Subcutaneous abdominal adipose tissue (tissue), 5 donors: Measurements from ENCODE around the gene IFNL4.
"Not testable (repeated sequence)": the region's sequence is repeated elsewhere in the genome, so short reads cannot be mapped to it uniquely, and the experiment has no call there.

Experiments used
- H3K27ac ChIP-seq: one replicate; pipeline ENCODE4 v1.7.0; 2013; ENCODE audit warnings: low read depth, mild to moderate bottlenecking, inconsistent platforms, low read length, moderate library complexity
- H3K27me3 ChIP-seq, 5 donors: one replicate each; pipeline ENCODE4 v1.7.0; 2013; ENCODE audit warnings: low read length in 5 of 5, inconsistent platforms in 1 of 5; ENCODE audit not compliant: control insufficient read depth in 5 of 5, insufficient read depth in 4 of 5
- H3K36me3 ChIP-seq, 5 donors: one replicate each; pipeline ENCODE4 v1.7.0; 2013; ENCODE audit warnings: low read length in 5 of 5; ENCODE audit not compliant: control insufficient read depth in 5 of 5, insufficient read depth in 5 of 5
- H3K4me1 ChIP-seq, 5 donors: one replicate each; pipeline ENCODE4 v1.7.0; 2013; ENCODE audit warnings: low read length in 5 of 5, mild to moderate bottlenecking in 3 of 5, moderate library complexity in 1 of 5; ENCODE audit not compliant: control insufficient read depth in 5 of 5, insufficient read depth in 5 of 5
- H3K4me3 ChIP-seq, 5 donors: one replicate each; pipeline ENCODE4 v1.7.0; 2013; ENCODE audit warnings: low read length in 5 of 5, low read depth in 1 of 5
- H3K9ac ChIP-seq, 5 donors: one replicate each; pipeline ENCODE4 v1.7.0; 2013; ENCODE audit warnings: low read length in 5 of 5, mild to moderate bottlenecking in 4 of 5, moderate library complexity in 3 of 5
- H3K9me3 ChIP-seq, 5 donors: one replicate each; pipeline ENCODE4 v1.7.0; 2013; ENCODE audit warnings: low read length in 5 of 5; ENCODE audit not compliant: control insufficient read depth in 5 of 5
- donor health status: healthy.
- donor health status: healthy.
- donor health status: healthy.
- donor health status: healthy.
- donor health status: healthy.

Gene IFNL4

DNA sequence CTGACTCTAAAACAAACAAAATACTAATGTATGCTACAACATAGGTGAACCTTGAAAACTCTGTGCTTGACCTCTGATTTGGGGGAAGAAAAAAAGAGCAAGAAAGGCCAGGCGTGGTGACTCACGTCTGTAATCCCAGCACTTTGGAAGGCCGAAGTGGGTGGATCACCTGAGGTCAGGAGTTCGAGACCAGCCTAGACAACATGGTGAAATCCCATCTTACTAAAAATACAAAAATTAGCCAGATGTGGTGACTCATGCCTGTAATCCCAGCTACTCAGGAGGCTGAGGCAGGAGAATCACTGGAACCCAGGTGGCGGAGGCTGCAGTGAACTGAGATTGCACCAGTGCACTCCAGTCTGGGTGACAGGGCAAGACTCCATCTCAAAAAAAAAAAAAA is 25.2 kb upstream of the IFNL4 start:
- H3K9me3 ChIP-seq, H3K4me3 ChIP-seq: not testable (repeated sequence)

DNA sequence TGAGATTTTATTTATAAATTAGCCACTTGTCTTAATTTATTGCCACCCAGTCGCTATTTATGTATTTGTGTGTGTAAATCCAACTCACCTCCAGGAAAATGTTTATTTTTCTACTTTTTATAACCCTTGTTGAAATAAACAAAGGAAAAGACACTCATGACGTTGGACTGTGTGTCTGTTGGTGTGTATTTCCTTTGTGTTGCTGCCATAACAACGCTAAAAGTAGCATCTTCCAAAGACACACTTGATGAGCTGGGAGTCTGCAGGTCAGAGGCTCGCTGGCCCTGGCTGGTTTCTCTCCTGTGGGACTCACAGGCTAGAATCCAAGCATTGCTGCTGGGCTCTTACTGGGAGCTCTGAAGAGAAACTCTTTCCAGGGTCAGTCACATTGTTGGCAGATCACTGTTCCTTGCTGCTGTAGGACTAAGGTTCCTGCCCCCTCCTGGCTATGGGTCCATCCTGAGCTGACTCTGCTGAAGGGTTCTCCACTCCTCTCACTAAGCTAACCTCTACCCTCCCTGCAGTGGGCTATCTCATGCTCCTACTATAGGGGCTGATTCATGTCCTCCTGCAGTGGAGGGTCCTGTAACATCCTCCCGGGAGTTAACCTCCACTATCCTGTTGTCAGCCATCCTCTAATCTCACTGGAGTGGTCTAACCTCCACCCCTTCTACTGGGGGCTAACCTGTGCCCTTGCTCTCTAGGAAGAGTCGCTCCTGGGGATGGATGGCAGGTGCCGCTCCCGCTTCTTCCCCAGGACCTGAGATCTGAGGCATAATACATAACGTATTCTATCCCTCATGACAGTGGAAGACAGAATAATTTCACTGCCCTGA is 21.6 kb upstream of the IFNL4 start:
- Histone ChIP-seq H3K27ac (no peak overlapping the region), H3K27me3 (peaks cover 8 to 20% (median 12%) of the 10 kb centered on the region in 5 donors), H3K4me3 (no peak overlapping the region), H3K4me1 (peaks cover 0 to 4% (median 4%) of the 10 kb centered on the region in 5 donors), H3K9ac (no peak overlapping the region), H3K9me3 (no peaks in the 10 kb centered on the region), H3K36me3 (no peaks in the 10 kb centered on the region)

More for the DNA sequence above, 25.2 kb upstream of the IFNL4 start:
- H3K27me3 ChIP-seq, result peaks cover under 1 to 16% (median 8%) of the 10 kb centered on the region in 5 donors
- not testable (repeated sequence) for H3K4me1 ChIP-seq, H3K9ac ChIP-seq, H3K27ac ChIP-seq, H3K36me3 ChIP-seq

- not testable (repeated sequence) for H3K9me3 ChIP-seq, H3K9ac ChIP-seq, H3K27ac ChIP-seq, H3K4me3 ChIP-seq, H3K36me3 ChIP-seq
- peaks cover 17 to 29% (median 19%) of the 10 kb centered on the region in 5 donors for H3K27me3 ChIP-seq
- H3K4me1 ChIP-seq, result peaks cover 0 to 12% (median 12%) of the 10 kb centered on the region in 5 donors
These were observed 20.7 kb upstream of the IFNL4 start for GRCh38 chr19:39269369-39269768.

DNA sequence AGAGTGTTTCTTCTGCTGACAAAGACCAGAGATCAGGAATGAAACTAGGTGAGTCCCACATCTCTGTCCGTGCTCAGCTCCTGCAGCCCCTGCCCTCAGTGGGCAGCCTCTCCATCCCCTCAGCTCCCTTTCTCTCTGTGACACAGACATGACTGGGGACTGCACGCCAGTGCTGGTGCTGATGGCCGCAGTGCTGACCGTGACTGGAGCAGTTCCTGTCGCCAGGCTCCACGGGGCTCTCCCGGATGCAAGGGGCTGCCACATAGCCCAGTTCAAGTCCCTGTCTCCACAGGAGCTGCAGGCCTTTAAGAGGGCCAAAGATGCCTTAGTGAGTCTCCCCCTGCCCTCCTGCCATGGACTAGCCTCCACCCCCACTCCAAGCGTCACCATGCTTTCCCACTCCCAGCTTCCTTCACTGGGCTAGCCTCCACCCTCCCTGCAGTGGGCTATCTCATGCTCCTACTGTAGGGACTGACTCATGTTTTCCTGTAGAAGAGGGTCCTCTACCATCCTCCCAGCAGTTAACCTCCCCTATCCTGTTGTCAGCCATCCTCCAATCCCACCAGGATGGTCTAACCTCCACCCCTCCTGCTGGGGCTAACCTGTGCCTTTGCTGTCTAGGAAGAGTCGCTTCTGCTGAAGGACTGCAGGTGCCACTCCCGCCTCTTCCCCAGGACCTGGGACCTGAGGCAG is 20.0 kb upstream of the IFNL4 start:
- Histone ChIP-seq H3K27me3 (peaks cover 24 to 36% (median 26%) of the 10 kb centered on the region in 5 donors), H3K4me1 (peaks cover 0 to 19% (median 17%) of the 10 kb centered on the region in 5 donors)
- H3K36me3 ChIP-seq, H3K4me3 ChIP-seq, H3K9me3 ChIP-seq, H3K9ac ChIP-seq, H3K27ac ChIP-seq: not testable (repeated sequence)

DNA sequence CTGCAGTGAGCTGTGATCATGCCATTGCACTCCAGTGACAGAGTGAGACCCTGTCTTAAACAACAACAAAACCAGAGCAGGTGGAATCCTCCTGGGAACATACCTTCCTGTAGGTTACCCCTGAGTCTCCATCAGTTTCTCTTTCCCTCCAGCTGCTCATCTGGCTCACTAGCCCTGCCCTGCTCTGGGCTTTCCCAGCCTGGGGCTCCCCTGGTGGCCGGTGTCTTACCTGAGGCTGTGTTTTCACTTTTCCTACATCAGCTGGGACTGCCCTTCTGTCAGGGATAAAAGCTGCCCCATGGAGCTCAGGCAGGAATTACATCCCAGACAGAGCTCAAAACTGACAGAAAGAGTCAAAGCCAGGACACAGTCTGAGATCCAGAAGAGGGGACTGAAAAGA is 19.4 kb upstream of the IFNL4 start, which contains the start of gene IFNL2:
TSS of gene IFNL2 (plus strand) at position 312 of the 400 bp plus-strand sequence. CDS start 173 bp downstream, outside the sequence.
- H3K27me3 ChIP-seq, result peaks cover 28 to 42% (median 30%) of the 10 kb centered on the region in 5 donors
- H3K36me3 ChIP-seq, H3K4me3 ChIP-seq, H3K9ac ChIP-seq, H3K27ac ChIP-seq, H3K9me3 ChIP-seq: not testable (repeated sequence)
- peaks cover 0 to 21% (median 17%) of the 10 kb centered on the region in 5 donors for H3K4me1 ChIP-seq

DNA sequence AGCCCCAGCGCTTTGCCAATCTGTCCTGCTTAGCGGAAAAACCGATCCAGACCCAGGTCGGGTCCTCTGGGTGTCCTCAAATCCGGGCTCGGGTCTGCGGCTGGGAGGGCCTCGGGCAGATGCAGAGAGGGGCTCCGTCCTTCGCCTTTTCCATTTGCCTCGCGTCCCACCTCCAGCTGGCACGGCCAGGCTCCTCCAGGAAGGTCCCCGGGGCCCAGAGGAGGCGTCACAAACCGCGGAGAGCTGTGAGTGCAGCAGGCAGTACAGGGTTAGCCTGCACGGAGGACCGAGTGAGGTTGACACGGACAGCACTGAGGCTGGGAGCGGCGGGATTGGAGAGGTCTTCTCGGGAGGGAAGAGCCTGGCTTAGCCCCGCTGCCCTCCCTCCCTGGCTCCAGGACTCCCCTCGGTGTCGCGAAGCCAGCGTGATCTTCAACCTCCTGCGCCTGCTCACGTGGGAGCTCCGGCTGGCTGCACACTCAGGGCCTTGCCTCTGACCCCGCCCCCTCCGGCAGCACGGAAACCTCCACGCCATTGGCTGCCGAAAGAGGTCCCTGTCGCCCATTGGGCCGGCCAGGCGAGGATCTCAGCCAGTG is 16.8 kb upstream of the IFNL4 start:
- peaks cover 29 to 48% (median 44%) of the 10 kb centered on the region in 5 donors for H3K27me3 ChIP-seq
- H3K27ac ChIP-seq, result no peak overlapping the region

DNA sequence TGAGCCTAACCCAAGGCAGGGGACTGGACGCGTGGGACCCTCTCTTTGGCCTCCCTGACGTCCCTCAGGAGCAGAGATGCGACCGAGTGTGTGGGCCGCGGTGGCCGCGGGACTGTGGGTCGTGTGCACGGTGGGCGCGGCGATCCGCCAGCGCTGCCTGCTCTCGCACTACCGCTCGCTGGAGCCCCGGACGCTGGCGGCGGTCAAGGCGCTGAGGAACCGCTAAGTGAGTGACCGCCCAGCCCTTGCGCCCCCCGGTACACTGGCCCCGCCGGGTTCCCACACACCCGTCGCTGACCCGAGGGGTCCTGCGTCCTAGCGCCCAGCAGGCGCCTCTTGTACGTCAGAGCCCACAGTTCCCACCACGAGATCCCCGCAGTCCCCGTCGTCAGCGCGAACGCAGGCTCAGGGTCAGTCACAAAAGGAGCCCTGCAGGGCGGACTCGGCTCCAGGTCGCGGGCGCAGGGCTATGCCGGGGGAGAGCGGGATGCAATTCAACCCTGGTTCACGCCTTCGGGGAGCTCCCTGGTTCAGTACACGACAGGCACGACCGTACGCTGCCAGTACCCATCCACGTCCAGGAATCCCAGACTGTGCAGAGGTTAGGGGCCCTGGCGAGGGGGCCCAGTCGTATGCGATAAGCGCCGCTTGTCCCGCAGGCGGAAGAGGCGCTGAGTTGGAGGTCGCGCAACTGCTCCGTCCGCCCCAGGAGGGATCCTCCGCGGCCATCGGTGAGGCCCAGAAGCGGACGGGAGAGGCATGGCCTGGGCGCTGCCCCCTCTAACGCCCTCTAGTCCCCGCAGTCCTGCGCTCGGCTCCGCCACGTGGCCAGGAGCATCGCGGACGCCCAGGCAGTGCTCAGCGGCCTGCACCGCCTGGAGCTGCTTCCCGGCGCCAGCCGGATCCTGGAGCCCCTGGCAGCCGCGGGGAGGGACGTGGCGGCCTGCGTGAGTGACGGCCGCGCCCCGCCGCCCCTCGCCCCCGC is 15.9 kb upstream of the IFNL4 start:
- Histone ChIP-seq H3K27me3 (peaks cover 28 to 50% (median 46%) of the 10 kb centered on the region in 5 donors), H3K27ac (no peak overlapping the region), H3K9me3 (no peaks in the 10 kb centered on the region), H3K4me3 (no peak overlapping the region), H3K4me1 (peaks cover 0 to 21% (median 17%) of the 10 kb centered on the region in 5 donors), H3K36me3 (no peaks in the 10 kb centered on the region), H3K9ac (no peak overlapping the region)

More for the DNA sequence above, 16.8 kb upstream of the IFNL4 start:
- Histone ChIP-seq H3K4me3 (no peak overlapping the region), H3K9ac (no peak overlapping the region), H3K4me1 (peaks cover 0 to 21% (median 17%) of the 10 kb centered on the region in 5 donors), H3K36me3 (no peaks in the 10 kb centered on the region), H3K9me3 (no peaks in the 10 kb centered on the region)

DNA sequence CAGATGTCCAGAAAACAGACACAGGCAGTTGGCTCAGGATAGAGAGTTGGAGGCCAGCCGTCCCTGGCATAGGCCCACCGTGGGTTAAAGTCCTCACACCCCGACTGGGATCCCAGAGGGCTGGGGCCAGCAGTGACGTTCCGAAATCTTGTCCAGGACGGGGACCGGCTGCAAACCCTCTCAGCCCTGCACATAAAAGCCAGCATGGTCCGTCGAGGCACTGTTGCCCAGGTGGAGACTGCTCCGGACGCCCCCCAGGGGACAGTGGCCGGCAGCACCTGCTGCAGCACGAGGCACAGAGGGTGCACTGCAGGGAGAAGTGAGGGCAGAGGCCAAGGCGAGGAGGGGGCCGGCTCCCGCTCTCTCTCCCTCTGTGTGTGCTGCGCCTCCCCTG is 15.3 kb upstream of the IFNL4 start:
- no peak overlapping the region for H3K27ac ChIP-seq
- peaks cover 0 to 21% (median 17%) of the 10 kb centered on the region in 5 donors for H3K4me1 ChIP-seq
- H3K27me3 ChIP-seq, result peaks cover 28 to 50% (median 46%) of the 10 kb centered on the region in 5 donors
- no peak overlapping the region for H3K9ac ChIP-seq
- H3K36me3 ChIP-seq, result no peaks in the 10 kb centered on the region
- H3K4me3 ChIP-seq, result no peak overlapping the region
- no peaks in the 10 kb centered on the region for H3K9me3 ChIP-seq

DNA sequence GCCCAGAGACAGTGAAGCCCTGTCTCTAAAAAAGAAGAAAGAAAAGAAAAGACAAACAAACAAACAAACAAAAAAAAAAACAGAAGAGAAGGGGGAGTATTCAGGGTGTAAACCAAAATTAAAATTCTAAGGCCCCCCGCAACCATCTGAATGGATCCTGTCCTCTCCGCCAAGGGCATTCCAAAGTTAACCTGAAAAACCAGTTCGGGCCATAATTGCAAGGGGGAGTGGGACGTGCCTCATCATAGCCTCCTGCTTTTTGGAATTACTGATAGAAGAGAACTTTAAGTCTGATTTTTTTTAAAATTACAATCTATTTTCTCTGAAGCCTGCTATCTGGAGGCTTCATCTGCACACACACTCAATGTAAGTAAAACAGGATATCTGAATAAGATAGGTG is 13.8 kb upstream of the IFNL4 start:
- no peak overlapping the region for H3K27ac ChIP-seq
- H3K4me1 ChIP-seq, result peaks cover 0 to 21% (median 17%) of the 10 kb centered on the region in 5 donors
- peaks cover 28 to 52% (median 44%) of the 10 kb centered on the region in 5 donors for H3K27me3 ChIP-seq
- no peaks in the 10 kb centered on the region for H3K36me3 ChIP-seq
- no peak overlapping the region for H3K9ac ChIP-seq
- H3K9me3 ChIP-seq, result no peaks in the 10 kb centered on the region
- H3K4me3 ChIP-seq, result no peak overlapping the region
